Loucy (cell line): ENCODE data around the gene SP4.

Source experiments
- H2AFZ ChIP-seq: fragments of 200-600 bp; sonication (generic); 2 replicates; pipeline ENCODE4 v1.6.0; 2016; ENCODE audit warnings: antibody characterized with exemption, mild to moderate bottlenecking, low read length, moderate library complexity
- H3F3A ChIP-seq: fragments of 200-600 bp; 2 replicates; pipeline ENCODE4 v1.6.0; 2016; ENCODE audit warnings: antibody characterized with exemption, low read depth, mild to moderate bottlenecking
- H3K27me3 ChIP-seq: fragments of 200-600 bp; sonication (generic); 2 replicates; pipeline ENCODE4 v1.6.1; 2014; ENCODE audit warnings: low read length, mild to moderate bottlenecking; ENCODE audit not compliant: insufficient read depth, poor library complexity, severe bottlenecking
- H3K36me3 ChIP-seq: fragments of 200-600 bp; sonication (generic); 2 replicates; pipeline ENCODE4 v1.6.1; 2016; ENCODE audit warnings: low read length; ENCODE audit not compliant: insufficient read depth
- H3K4me1 ChIP-seq: fragments of 200-600 bp; sonication (generic); 2 replicates; pipeline ENCODE4 v1.5.1; 2014; ENCODE audit warnings: low read length, mild to moderate bottlenecking; ENCODE audit not compliant: insufficient read depth, poor library complexity, severe bottlenecking
- H3K4me2 ChIP-seq: fragments of 200-600 bp; sonication (generic); 2 replicates; pipeline ENCODE4 v1.6.0; 2014; ENCODE audit warnings: antibody characterized with exemption, low read length, low read depth, mild to moderate bottlenecking; ENCODE audit not compliant: poor library complexity, severe bottlenecking
- H3K4me3 ChIP-seq: fragments of 200-600 bp; sonication (generic); 2 replicates; pipeline ENCODE4 v1.5.1; 2014; ENCODE audit warnings: low read length, mild to moderate bottlenecking, mixed read lengths; ENCODE audit not compliant: poor library complexity, severe bottlenecking
- H3K79me2 ChIP-seq: fragments of 200-600 bp; sonication (generic); 2 replicates; pipeline ENCODE4 v1.6.1; 2014; ENCODE audit warnings: low read length; ENCODE audit not compliant: insufficient read depth
- H3K9ac ChIP-seq: fragments of 200-600 bp; sonication (generic); 2 replicates; pipeline ENCODE4 v1.6.0; 2014; ENCODE audit warnings: mild to moderate bottlenecking, low read depth, low read length, moderate library complexity; ENCODE audit not compliant: poor library complexity, severe bottlenecking
- H3K9me2 ChIP-seq: fragments of 200-600 bp; sonication (generic); replicated peaks from 2 replicates; pipeline ENCODE4 v1.6.1; 2016; ENCODE audit warnings: low read depth, low read length, mixed read lengths
- H3K9me3 ChIP-seq: fragments of 200-600 bp; sonication (generic); 2 replicates; pipeline ENCODE4 v1.6.1; 2014; ENCODE audit warnings: mild to moderate bottlenecking, antibody characterized with exemption, low read length, low read depth; ENCODE audit not compliant: insufficient read depth
- H4K20me1 ChIP-seq: fragments of 200-600 bp; sonication (generic); 2 replicates; pipeline ENCODE4 v1.6.0; 2014; ENCODE audit warnings: antibody characterized with exemption, low read length, mild to moderate bottlenecking; ENCODE audit not compliant: insufficient read depth, poor library complexity, severe bottlenecking
- CTCF ChIP-seq: fragments of 200-600 bp; sonication (generic); conservative IDR thresholded peaks from 2 replicates; pipeline ENCODE4 v1.5.1; 2014; ENCODE audit warnings: mild to moderate bottlenecking, antibody characterized with exemption, low read length
- EZH2phosphoT487 ChIP-seq: fragments of 200-600 bp; IDR thresholded peaks from 2 replicates; pipeline ENCODE4 v1.6.1; 2018; ENCODE audit warnings: antibody characterized with exemption, mild to moderate bottlenecking, moderate library complexity, borderline replicate concordance

The SP4 gene

DNA sequence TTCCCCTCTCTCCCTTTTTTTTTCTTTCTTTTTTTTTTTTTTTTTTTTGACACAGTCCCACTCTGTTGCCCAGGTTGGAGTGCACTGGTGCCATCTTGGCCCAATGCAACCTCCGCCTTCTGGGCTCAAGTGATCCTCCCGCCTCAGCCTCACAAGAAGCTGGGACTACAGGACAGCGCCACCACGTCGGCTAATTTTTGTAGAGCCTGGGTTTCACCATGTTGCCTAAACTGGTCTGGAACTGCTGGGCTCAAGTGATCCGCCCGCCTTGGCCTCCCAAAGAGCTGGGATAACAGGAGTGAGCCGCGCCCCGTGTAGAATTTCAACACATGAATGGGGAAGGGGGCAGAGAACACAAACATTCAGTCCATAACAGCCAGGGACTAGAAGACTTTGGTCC lies 2.6 kb upstream of the SP4 start:
- H2AFZ ChIP-seq: no peak overlapping the region
- H3F3A ChIP-seq: no peaks in the 10 kb centered on the region
- no peaks in the 10 kb centered on the region for H3K27me3 ChIP-seq
- no peak overlapping the region for H3K4me2 ChIP-seq
- peaks cover 19% of the 10 kb centered on the region for H3K79me2 ChIP-seq
- no peak overlapping the region for H3K9ac ChIP-seq
- H3K9me2 ChIP-seq: no peaks in the 10 kb centered on the region
- H3K4me1 ChIP-seq: peaks cover 28% of the 10 kb centered on the region
- TF ChIP-seq EZH2phosphoT487: no peak
- TF ChIP-seq CTCF: no peak
- no peaks in the 10 kb centered on the region for H3K36me3 ChIP-seq
- no peak overlapping the region for H3K4me3 ChIP-seq
- H3K9me3 ChIP-seq: no peaks in the 10 kb centered on the region
- H4K20me1 ChIP-seq: peaks cover 13% of the 10 kb centered on the region

DNA sequence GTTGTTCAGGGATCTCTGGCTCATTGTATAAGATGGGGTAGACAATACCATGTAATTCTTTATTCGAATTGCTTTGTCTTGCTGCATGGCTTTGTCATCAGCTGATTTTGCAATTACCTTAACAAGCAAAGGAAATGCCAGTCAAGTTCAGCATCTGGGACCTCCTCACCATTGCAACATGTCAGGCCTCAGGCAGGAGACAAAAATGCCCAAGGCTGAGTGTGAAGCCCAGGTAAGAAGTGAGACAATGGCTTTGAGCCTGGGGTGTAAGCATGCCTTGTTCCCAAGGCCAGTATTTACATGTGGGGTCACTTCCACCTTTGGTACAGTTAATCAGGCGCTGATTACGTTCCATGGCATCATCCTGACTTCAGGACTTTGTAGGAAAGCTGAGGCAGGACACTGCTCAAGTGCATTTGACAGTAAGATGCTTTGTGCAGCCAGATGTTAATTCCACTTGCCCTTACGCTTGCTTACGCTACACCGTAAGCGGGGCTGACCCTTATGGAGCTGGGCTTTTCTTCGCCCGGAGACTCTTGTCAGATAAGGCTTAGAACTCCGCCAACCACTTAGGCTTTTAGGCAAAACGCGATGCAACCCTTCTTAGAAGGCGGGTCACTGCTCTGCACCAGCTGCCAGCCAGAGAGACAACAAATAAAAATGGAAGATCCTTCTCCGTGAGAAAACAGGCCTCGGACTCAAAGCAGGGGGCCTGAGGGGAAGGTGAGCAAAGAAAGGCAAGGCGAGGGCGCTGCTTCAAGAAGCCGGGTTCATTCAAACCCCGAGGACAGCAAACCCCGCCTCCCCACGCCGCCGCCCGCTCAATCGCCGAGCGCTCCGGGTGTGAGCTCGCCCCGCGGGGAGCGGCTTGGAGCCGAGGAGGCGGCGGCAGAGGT lies 1.3 kb upstream of the SP4 start:
- Histone ChIP-seq H3K36me3 (no peaks in the 10 kb centered on the region), H3K9me2 (no peaks in the 10 kb centered on the region), H3K4me2 (peak overlapping the region; percentile 93), H3K4me1 (peaks cover 36% of the 10 kb centered on the region), H3F3A (no peaks in the 10 kb centered on the region), H4K20me1 (peaks cover 25% of the 10 kb centered on the region), H3K9me3 (no peaks in the 10 kb centered on the region), H3K4me3 (peak overlapping the region; percentile 73), H3K9ac (peak overlapping the region; percentile 60), H2AFZ (peak overlapping the region; percentile 93), H3K79me2 (peaks cover 31% of the 10 kb centered on the region), H3K27me3 (no peaks in the 10 kb centered on the region)
- TF ChIP-seq EZH2phosphoT487 (no peak), CTCF (no peak)

DNA sequence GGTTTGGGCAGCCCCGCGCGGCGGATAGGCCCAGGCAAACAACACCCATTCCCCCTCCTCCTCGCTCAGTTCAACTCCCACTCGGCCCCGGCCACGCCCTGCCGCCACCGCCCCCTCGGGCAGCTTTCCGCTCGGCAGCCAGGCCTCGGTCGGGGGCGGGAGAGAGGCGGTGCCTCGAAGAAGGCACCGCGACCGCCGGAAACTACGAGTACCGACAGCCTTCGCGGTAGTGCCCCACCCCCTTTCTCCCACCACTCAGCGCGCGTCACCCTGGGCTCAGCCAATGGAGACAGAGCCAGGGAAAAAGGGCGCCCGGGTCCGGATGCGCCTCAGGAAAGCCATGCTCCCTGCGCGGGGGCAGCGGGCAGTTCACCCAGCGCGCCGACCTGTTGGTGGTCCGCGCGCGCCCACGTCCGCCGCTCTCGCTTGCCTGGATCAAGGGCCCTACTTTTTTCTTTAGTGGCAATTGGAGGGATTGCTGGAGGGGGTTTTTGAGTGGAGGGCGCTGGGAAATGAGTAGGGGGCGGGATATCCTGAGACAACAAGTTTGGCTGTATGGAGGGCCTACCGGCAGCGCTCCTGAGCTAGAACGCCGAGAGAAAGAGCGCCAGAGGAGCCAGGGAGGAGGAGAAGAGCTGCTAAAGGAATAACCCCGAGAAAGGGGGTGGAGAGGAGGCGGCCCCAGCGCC lies 557 bp upstream of the SP4 start:
- Histone ChIP-seq H3K79me2 (peaks cover 39% of the 10 kb centered on the region), H3K9ac (peak overlapping the region; percentile 93), H3K4me1 (peaks cover 43% of the 10 kb centered on the region), H3K27me3 (no peaks in the 10 kb centered on the region), H3K4me3 (peak overlapping the region; percentile 93), H3K9me2 (no peaks in the 10 kb centered on the region), H3F3A (no peaks in the 10 kb centered on the region), H3K36me3 (no peaks in the 10 kb centered on the region), H2AFZ (peak overlapping the region; percentile 88), H3K9me3 (no peaks in the 10 kb centered on the region), H3K4me2 (peak overlapping the region; percentile 71), H4K20me1 (peaks cover 33% of the 10 kb centered on the region)
- TF ChIP-seq CTCF (no peak), EZH2phosphoT487 (no peak)
